SK-N-SH (cell line): ENCODE data around the gene IFNA2. TPM values are rescaled to one million over a fixed set of nuclear protein-coding genes. Genes with fewer than 3 reads are reported as not detected.

Experiments
- CTCF ChIA-PET: fragments of 300-600, 350-600 bp; formaldehyde crosslinking; extraction: SDS; loops from one replicate; lab custom pipeline; 2021; lab: Yijun Ruan, JAX
- POLR2A ChIA-PET: fragments of 350-600 bp; sonication (Branson Sonifier 250); formaldehyde crosslinking; extraction: SDS; loops from one replicate; lab custom pipeline; 2020; ENCODE audit warnings: antibody characterized with exemption, inconsistent platforms; lab: Yijun Ruan, JAX
- DNase-seq: peaks from one replicate; pipeline ENCODE4 v3.0.0; 2012
- H2AFZ ChIP-seq: fragments of 200-600 bp; sonication (generic); 2 replicates; pipeline ENCODE4 v1.8.1; 2016; ENCODE audit warnings: antibody characterized with exemption, mild to moderate bottlenecking, low read depth
- H3F3A ChIP-seq: fragments of 200-600 bp; sonication (generic); replicated peaks from 2 replicates; pipeline ENCODE3; 2016; ENCODE audit warnings: antibody characterized with exemption, mild to moderate bottlenecking; ENCODE audit not compliant: insufficient read depth
- H3K27ac ChIP-seq, 2 experiments: fragments of 200-500 bp in 1 of 2; fragments of 200-600 bp in 1 of 2; sonication (Bioruptor generic) in 1 of 2; sonication (generic), shearing (Covaris generic) in 1 of 2; 2 replicates each; pipeline versions ENCODE4 v1.5.1 to v1.6.1; 2014 to 2016; ENCODE audit warnings: low read depth in 2 of 2, inconsistent platforms in 1 of 2, low read length in 1 of 2, mild to moderate bottlenecking in 1 of 2, mixed read lengths in 1 of 2
- H3K27me3 ChIP-seq: fragments of 200-600 bp; sonication (generic), shearing (Covaris generic); 2 replicates; pipeline ENCODE4 v1.6.1; 2016; ENCODE audit warnings: mixed run types; ENCODE audit not compliant: insufficient read depth
- H3K36me3 ChIP-seq, 2 experiments: fragments of 200-500 bp in 1 of 2; fragments of 200-600 bp in 1 of 2; sonication (Bioruptor generic) in 1 of 2; sonication (generic) in 1 of 2; replicated peaks in 1 of 2; 2 replicates each; pipeline versions ENCODE3 to v1.5.1; 2014 to 2016; ENCODE audit warnings: low read length in 1 of 2, mild to moderate bottlenecking in 1 of 2; ENCODE audit not compliant: insufficient read depth in 2 of 2, control insufficient read depth in 1 of 2
- H3K4me1 ChIP-seq, 2 experiments: fragments of 200-500 bp in 1 of 2; fragments of 200-600 bp in 1 of 2; sonication (Bioruptor generic) in 1 of 2; sonication (generic), shearing (Covaris generic) in 1 of 2; 2 replicates each; pipeline versions ENCODE4 v1.5.1 to v1.6.1; 2014 to 2016; ENCODE audit warnings: low read depth in 1 of 2, low read length in 1 of 2, mixed run types in 1 of 2; ENCODE audit not compliant: insufficient read depth in 2 of 2, control insufficient read depth in 1 of 2
- H3K4me2 ChIP-seq: fragments of 200-600 bp; sonication (generic), shearing (Covaris generic); 2 replicates; pipeline ENCODE4 v1.6.1; 2017; ENCODE audit warnings: mixed run types
- H3K4me3 ChIP-seq, 2 experiments: fragments of 200-500 bp in 1 of 2; fragments of 200-600 bp in 1 of 2; sonication (Bioruptor generic) in 1 of 2; sonication (generic), shearing (Covaris generic) in 1 of 2; 2 replicates each; pipeline versions ENCODE4 v1.5.1 to v1.8.1; 2014 to 2016; ENCODE audit warnings: low read depth in 2 of 2, inconsistent platforms in 1 of 2, low read length in 1 of 2, mild to moderate bottlenecking in 1 of 2, mixed read lengths in 1 of 2, moderate library complexity in 1 of 2
- H3K79me2 ChIP-seq: fragments of 200-600 bp; sonication (generic); 2 replicates; pipeline ENCODE4 v1.8.1; 2017; ENCODE audit warnings: mild to moderate bottlenecking; ENCODE audit not compliant: insufficient read depth
- H3K9ac ChIP-seq: fragments of 200-600 bp; sonication (generic); 2 replicates; pipeline ENCODE4 v1.6.1; 2017; ENCODE audit warnings: mixed run types
- H3K9me2 ChIP-seq: fragments of 200-600 bp; sonication (generic); 2 replicates; pipeline ENCODE4 v1.6.1; 2017; ENCODE audit warnings: mixed run types
- H3K9me3 ChIP-seq: fragments of 200-600 bp; sonication (generic); 2 replicates; pipeline ENCODE4 v1.6.1; 2017; ENCODE audit warnings: mixed run types, mild to moderate bottlenecking, moderate library complexity
- H4K20me1 ChIP-seq: fragments of 200-600 bp; sonication (generic); 2 replicates; pipeline ENCODE4 v1.6.1; 2017; ENCODE audit warnings: mild to moderate bottlenecking, mixed run types; ENCODE audit not compliant: insufficient read depth
- CHD2 ChIP-seq: fragments of 150-350 bp; IDR thresholded peaks from 2 replicates; pipeline ENCODE4 v1.6.1; 2018; ENCODE audit warnings: low read length; ENCODE audit not compliant: partially characterized antibody
- ELF1 ChIP-seq: IDR thresholded peaks from 2 replicates; pipeline ENCODE4 v1.4.0; 2012
- EP300 ChIP-seq, 2 experiments: IDR thresholded peaks; 2 replicates each; pipeline versions ENCODE4 v1.4.0 to v1.6.1; 2012; ENCODE audit warnings: borderline replicate concordance in 1 of 2, low read depth in 1 of 2, low read length in 1 of 2
- EZH2phosphoT487 ChIP-seq: fragments of 200-600 bp; sonication (generic); IDR thresholded peaks from 2 replicates; pipeline ENCODE4 v1.6.1; 2017; ENCODE audit warnings: low read depth, mixed run types, mild to moderate bottlenecking, antibody characterized with exemption, moderate library complexity, borderline replicate concordance
- GABPA ChIP-seq: IDR thresholded peaks from 2 replicates; pipeline ENCODE4 v1.4.0; 2012; ENCODE audit warnings: low read depth, mild to moderate bottlenecking
- JUND ChIP-seq: IDR thresholded peaks from 2 replicates; pipeline ENCODE4 v1.4.0; 2012
- MXI1 ChIP-seq: IDR thresholded peaks from 2 replicates; pipeline ENCODE4 v1.6.1; 2012; ENCODE audit warnings: mild to moderate bottlenecking, low read depth, low read length, improper control_type of control experiment
- NFIC ChIP-seq: IDR thresholded peaks from 2 replicates; pipeline ENCODE4 v1.4.0; 2012; ENCODE audit warnings: borderline replicate concordance
- NRF1 ChIP-seq: IDR thresholded peaks from 2 replicates; pipeline ENCODE4 v1.6.1; 2012; ENCODE audit warnings: low read depth, mild to moderate bottlenecking, low read length
- POLR2AphosphoS5 ChIP-seq: IDR thresholded peaks from 2 replicates; pipeline ENCODE4 v1.6.1; 2012; ENCODE audit warnings: low read depth, low read length
- RAD21 ChIP-seq: IDR thresholded peaks from 2 replicates; pipeline ENCODE4 v1.6.1; 2012; ENCODE audit warnings: mild to moderate bottlenecking, low read length
- RCOR1 ChIP-seq: fragments of 150-350 bp; IDR thresholded peaks from 2 replicates; pipeline ENCODE4 v1.6.1; 2017; ENCODE audit warnings: antibody characterized with exemption, low read length
- RXRA ChIP-seq: IDR thresholded peaks from 2 replicates; pipeline ENCODE4 v1.4.0; 2012; ENCODE audit warnings: low read depth, mild to moderate bottlenecking, borderline replicate concordance
- TCF12 ChIP-seq: IDR thresholded peaks from 2 replicates; pipeline ENCODE4 v1.4.0; 2012
- USF2 ChIP-seq: fragments of 150-350 bp; IDR thresholded peaks from 2 replicates; pipeline ENCODE4 v1.6.1; 2017; ENCODE audit warnings: antibody characterized with exemption, low read length, low read depth, borderline replicate concordance
- ZBTB33 ChIP-seq: IDR thresholded peaks from 2 replicates; pipeline ENCODE4 v1.4.0; 2012; ENCODE audit warnings: low read depth, borderline replicate concordance
- WGBS: methylation state at CpG from one replicate; pipeline ENCODE4 v1.1.6; 2017; ENCODE audit warnings: low lambda C conversion rate; 5-methylcytosine and 5-hydroxymethylcytosine counted together
- polyA plus RNA-seq, 3 experiments: library from polyadenylated mRNA; depleted of rRNA; stranded (reverse); fragments of >200 nt; gene quantifications; 2 replicates each; pipeline ENCODE4 v1.2.3, GENCODE V29; 2012
- TF ChIP-seq, protein P1 (sequence below): fragments of 150-350 bp; IDR thresholded peaks from 2 replicates; pipeline ENCODE4 v1.6.1; 2016; ENCODE audit warnings: mild to moderate bottlenecking, low read depth, low read length
- TF ChIP-seq, protein P2 (sequence below): IDR thresholded peaks from 2 replicates; pipeline ENCODE4 v1.4.0; 2012; ENCODE audit warnings: low read depth, borderline replicate concordance

IFNA2 gene
- polyA plus RNA-seq, 1 of the 3 experiments (the other 2 are of a cell fraction), result not detected

DNA sequence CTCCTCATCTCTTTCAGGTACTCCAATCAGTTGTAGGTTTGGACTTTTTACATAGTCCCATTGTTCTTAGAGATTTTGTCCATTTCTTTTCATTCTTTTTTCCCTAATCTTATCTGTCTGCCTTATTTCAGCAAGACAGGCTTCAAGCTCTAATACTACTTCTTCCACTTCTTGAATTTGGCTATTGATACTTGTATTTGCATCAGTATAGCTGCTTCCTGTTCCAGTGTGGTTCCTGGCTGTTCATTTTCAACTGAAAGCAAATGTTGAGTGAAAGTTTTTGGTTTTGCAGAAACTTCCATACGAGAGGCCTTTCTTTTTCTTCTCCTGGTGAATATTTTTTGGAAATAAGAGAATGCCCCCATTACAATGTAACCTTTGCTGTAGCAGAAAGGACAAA is 43.0 kb upstream of the IFNA2 start:
- no peaks in the 10 kb centered on the region for H3K36me3 ChIP-seq
- CTCF ChIA-PET, result no interaction called here
- no peaks in the 10 kb centered on the region for H3K4me1 ChIP-seq

More for the DNA sequence above, 43.0 kb upstream of the IFNA2 start:
- H3K4me2 ChIP-seq, result no peak overlapping the region
- no peaks in the 10 kb centered on the region for H3K9me2 ChIP-seq
- POLR2A ChIA-PET, result no interaction called here
- TF ChIP-seq RCOR1, result no peak
- TF ChIP-seq EZH2phosphoT487, result no peak
- TF ChIP-seq RAD21, result no peak
- no peak for TF ChIP-seq TCF12
- TF ChIP-seq USF2, result no peak
- no peak for TF ChIP-seq NRF1
- no peak for TF ChIP-seq POLR2AphosphoS5
- TF ChIP-seq ELF1, result no peak
- TF ChIP-seq RXRA, result no peak
- TF ChIP-seq, protein P1, sequence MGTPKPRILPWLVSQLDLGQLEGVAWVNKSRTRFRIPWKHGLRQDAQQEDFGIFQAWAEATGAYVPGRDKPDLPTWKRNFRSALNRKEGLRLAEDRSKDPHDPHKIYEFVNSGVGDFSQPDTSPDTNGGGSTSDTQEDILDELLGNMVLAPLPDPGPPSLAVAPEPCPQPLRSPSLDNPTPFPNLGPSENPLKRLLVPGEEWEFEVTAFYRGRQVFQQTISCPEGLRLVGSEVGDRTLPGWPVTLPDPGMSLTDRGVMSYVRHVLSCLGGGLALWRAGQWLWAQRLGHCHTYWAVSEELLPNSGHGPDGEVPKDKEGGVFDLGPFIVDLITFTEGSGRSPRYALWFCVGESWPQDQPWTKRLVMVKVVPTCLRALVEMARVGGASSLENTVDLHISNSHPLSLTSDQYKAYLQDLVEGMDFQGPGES, result no peak
- no peak for TF ChIP-seq GABPA
- TF ChIP-seq EP300 (IDR thresholded peaks at IDR 0.05; ENCODE audit: borderline replicate concordance in 1 of 2, low read depth in 1 of 2, low read length in 1 of 2), result no peak
- TF ChIP-seq, protein P2, sequence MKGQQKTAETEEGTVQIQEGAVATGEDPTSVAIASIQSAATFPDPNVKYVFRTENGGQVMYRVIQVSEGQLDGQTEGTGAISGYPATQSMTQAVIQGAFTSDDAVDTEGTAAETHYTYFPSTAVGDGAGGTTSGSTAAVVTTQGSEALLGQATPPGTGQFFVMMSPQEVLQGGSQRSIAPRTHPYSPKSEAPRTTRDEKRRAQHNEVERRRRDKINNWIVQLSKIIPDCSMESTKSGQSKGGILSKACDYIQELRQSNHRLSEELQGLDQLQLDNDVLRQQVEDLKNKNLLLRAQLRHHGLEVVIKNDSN, result no peak
- no peak for TF ChIP-seq NFIC
- TF ChIP-seq ZBTB33, result no peak
- no peak for TF ChIP-seq MXI1
- no peak for TF ChIP-seq CHD2
- TF ChIP-seq JUND, result no peak
- no peak overlapping the region for H3K27ac ChIP-seq
- no peaks in the 10 kb centered on the region for H3K27me3 ChIP-seq
- no peak overlapping the region for H3K9ac ChIP-seq
- no peaks in the 10 kb centered on the region for H3F3A ChIP-seq
- WGBS, result 8% methylated on average over 1 of the region's 1 CpG
- no peak for DNase-seq
- H2AFZ ChIP-seq, result no peak overlapping the region
- no peaks in the 10 kb centered on the region for H3K79me2 ChIP-seq
- no peaks in the 10 kb centered on the region for H3K9me3 ChIP-seq
- no peaks in the 10 kb centered on the region for H4K20me1 ChIP-seq
- H3K4me3 ChIP-seq, result no peak overlapping the region
